Testis (tissue), 3 donors: ENCODE measurements around the gene MAN2A1. TPM values are rescaled to one million over a fixed set of nuclear protein-coding genes. Genes with fewer than 3 reads are reported as not detected.

Source experiments
- DNase-seq: peaks from one replicate; pipeline ENCODE4 v3.0.0-alpha.2; 2019
- H3K27ac ChIP-seq, 2 donors: fragments of 200-600 bp; sonication (generic); one replicate each; pipeline ENCODE4 v1.5.1; 2019
- H3K27me3 ChIP-seq: fragments of 200-600 bp; sonication (generic); one replicate; pipeline ENCODE4 v1.5.1; 2019
- H3K36me3 ChIP-seq: fragments of 200-600 bp; sonication (generic); one replicate; pipeline ENCODE4 v1.5.1; 2017; ENCODE audit warnings: low read depth; ENCODE audit errors: missing control alignments
- H3K4me1 ChIP-seq: fragments of 200-600 bp; sonication (generic); one replicate; pipeline ENCODE4 v1.5.1; 2019
- H3K4me3 ChIP-seq, 2 donors: fragments of 200-600 bp; sonication (generic); one replicate each; pipeline ENCODE4 v1.5.1; 2017 to 2019
- H3K9me3 ChIP-seq: fragments of 200-600 bp; sonication (generic); one replicate; pipeline ENCODE4 v1.5.1; 2017
- CTCF ChIP-seq, 3 experiments: fragments of 450-650 bp in 2 of 3; fragments of 200-600 bp in 1 of 3; sonication (generic) in 1 of 3; IDR thresholded peaks; one replicate each; pipeline ENCODE4 v1.5.1; 2016 to 2019; ENCODE audit warnings: antibody characterized with exemption in 3 of 3, mild to moderate bottlenecking in 2 of 3, moderate library complexity in 1 of 3
- POLR2A ChIP-seq: fragments of 450-650 bp; IDR thresholded peaks from one replicate; pipeline ENCODE4 v1.6.1; 2017; ENCODE audit warnings: antibody characterized with exemption, mild to moderate bottlenecking, moderate library complexity
- WGBS, 2 donors: methylation state at CpG; one replicate each; pipeline ENCODE4 v1.1.5; 2018; 5-methylcytosine and 5-hydroxymethylcytosine counted together
- intact Hi-C: fragments of 100-400 bp; cut with DNase I; formaldehyde crosslinking; loops from one replicate; pipeline ENCODE4 v1.15.1; 2023; ENCODE audit warnings: low total_unique reads
- polyA plus RNA-seq: library from polyadenylated mRNA; stranded (reverse); fragments of 350-450 nt; fragmentation: Illumina TruSeq; extraction: RNeasy Lipid Tissue Mini Kit (QIAGEN cat#74804); gene quantifications from one replicate; pipeline ENCODE4 v1.2.3, GENCODE V29; 2014; ENCODE audit warnings: low read depth, low replicate concordance; ENCODE audit not compliant: insufficient read depth
- total RNA-seq, 2 donors: library from RNA; depleted of rRNA; stranded (reverse); fragments of >200 nt; gene quantifications; one replicate each; pipeline ENCODE4 v1.2.3, GENCODE V29; 2016

MAN2A1 gene
- total and polyA plus RNA-seq, 3 donors from 2014 or later = 36.0 to 80.5 (median 55.6) TPM

GRCh38 chr5:109899163-109899535, 209.4 kb downstream of the MAN2A1 start:
- TF ChIP-seq POLR2A (no peak), CTCF (IDR thresholded peaks at IDR 0.05) (no peak)
- no peaks in the 10 kb centered on the region for H3K4me1 ChIP-seq
- H3K27me3 ChIP-seq = no peaks in the 10 kb centered on the region
- H3K36me3 ChIP-seq = no peaks in the 10 kb centered on the region
- no peaks in the 10 kb centered on the region for H3K9me3 ChIP-seq
- H3K4me3 ChIP-seq = no peak overlapping the region
- no peak for DNase-seq
- 55 to 60% methylated on average over 8 of the region's 8 CpGs for WGBS, 2 donors
- intact Hi-C loops = no loop called here
- peak overlapping the region; percentile 18 to 47 for H3K27ac ChIP-seq

- no peaks in the 10 kb centered on the region for H3K36me3 ChIP-seq
- H3K9me3 ChIP-seq = no peaks in the 10 kb centered on the region
- intact Hi-C loops = no loop called here
- TF ChIP-seq POLR2A = no peak
- no peak for TF ChIP-seq CTCF (IDR thresholded peaks at IDR 0.05)
- no peaks in the 10 kb centered on the region for H3K27me3 ChIP-seq
- H3K27ac ChIP-seq = no peak overlapping the region
- H3K4me1 ChIP-seq = no peaks in the 10 kb centered on the region
- 90 to 97% methylated on average over 3 of the region's 3 CpGs for WGBS, 2 donors
- H3K4me3 ChIP-seq = no peak overlapping the region
- DNase-seq = no peak
Measured at GRCh38 chr5:109900461-109900860, 210.7 kb downstream of the MAN2A1 start.

- Histone ChIP-seq H3K36me3 (no peaks in the 10 kb centered on the region), H3K27me3 (no peaks in the 10 kb centered on the region), H3K4me3 (no peak overlapping the region), H3K27ac (no peak overlapping the region), H3K9me3 (no peaks in the 10 kb centered on the region), H3K4me1 (no peaks in the 10 kb centered on the region)
- intact Hi-C loops = no loop called here
- 96 to 97% methylated on average over 3 of the region's 3 CpGs for WGBS, 2 donors
- DNase-seq = no peak
- TF ChIP-seq CTCF (IDR thresholded peaks at IDR 0.05) = no peak
Measured at GRCh38 chr5:109900911-109901627, 211.3 kb downstream of the MAN2A1 start.

DNA sequence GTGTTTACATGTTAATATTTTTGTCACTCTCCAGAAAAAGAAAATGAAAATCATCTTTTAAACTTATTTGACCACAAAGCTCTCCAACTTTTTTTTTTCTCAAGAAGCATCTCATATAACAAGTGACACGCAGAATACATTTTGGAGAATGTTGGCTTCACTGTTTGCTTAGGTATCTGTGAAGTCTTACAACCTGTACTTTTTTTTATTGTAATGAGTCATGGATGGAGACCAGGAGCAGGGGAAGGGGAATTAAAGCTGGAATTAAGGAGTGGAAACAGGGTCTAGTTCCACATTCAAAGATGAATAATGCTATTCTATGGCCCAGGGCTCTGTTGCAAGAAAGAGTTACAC, 211.9 kb downstream of the MAN2A1 start:
- intact Hi-C loops = no loop called here
- H3K9me3 ChIP-seq = no peaks in the 10 kb centered on the region
- H3K36me3 ChIP-seq = no peaks in the 10 kb centered on the region
- H3K27ac ChIP-seq = no peak overlapping the region
- H3K27me3 ChIP-seq = no peaks in the 10 kb centered on the region
- TF ChIP-seq CTCF (IDR thresholded peaks at IDR 0.05) (no peak), POLR2A (no peak)
- 94 to 96% methylated on average over 1 of the region's 1 CpG for WGBS, 2 donors
- DNase-seq = no peak
- H3K4me1 ChIP-seq = no peaks in the 10 kb centered on the region
- H3K4me3 ChIP-seq = no peak overlapping the region

- DNase-seq = no peak
- WGBS, 2 donors = 71 to 74% methylated on average over 2 of the region's 2 CpGs
- TF ChIP-seq CTCF (IDR thresholded peaks at IDR 0.05) = no peak
- TF ChIP-seq POLR2A = no peak
Measured at GRCh38 chr5:109903061-109903460, 213.3 kb downstream of the MAN2A1 start.

More at GRCh38 chr5:109903061-109903460, 213.3 kb downstream of the MAN2A1 start:
- Histone ChIP-seq H3K4me3 (no peak overlapping the region), H3K27me3 (no peaks in the 10 kb centered on the region), H3K27ac (no peak overlapping the region), H3K36me3 (no peaks in the 10 kb centered on the region), H3K9me3 (no peaks in the 10 kb centered on the region), H3K4me1 (no peaks in the 10 kb centered on the region)
- intact Hi-C loops = no loop called here
